GM19463 (cell line): ENCODE results near the gene DLX6.

ENCODE experiments used
- ATAC-seq: cut with Tn5 transposase; IDR thresholded peaks from one replicate; pipeline ENCODE4 v1.9.1; 2021; ENCODE audit warnings: mild to moderate bottlenecking, moderate library complexity; ENCODE audit not compliant: unreplicated experiment

The DLX6 gene

DNA sequence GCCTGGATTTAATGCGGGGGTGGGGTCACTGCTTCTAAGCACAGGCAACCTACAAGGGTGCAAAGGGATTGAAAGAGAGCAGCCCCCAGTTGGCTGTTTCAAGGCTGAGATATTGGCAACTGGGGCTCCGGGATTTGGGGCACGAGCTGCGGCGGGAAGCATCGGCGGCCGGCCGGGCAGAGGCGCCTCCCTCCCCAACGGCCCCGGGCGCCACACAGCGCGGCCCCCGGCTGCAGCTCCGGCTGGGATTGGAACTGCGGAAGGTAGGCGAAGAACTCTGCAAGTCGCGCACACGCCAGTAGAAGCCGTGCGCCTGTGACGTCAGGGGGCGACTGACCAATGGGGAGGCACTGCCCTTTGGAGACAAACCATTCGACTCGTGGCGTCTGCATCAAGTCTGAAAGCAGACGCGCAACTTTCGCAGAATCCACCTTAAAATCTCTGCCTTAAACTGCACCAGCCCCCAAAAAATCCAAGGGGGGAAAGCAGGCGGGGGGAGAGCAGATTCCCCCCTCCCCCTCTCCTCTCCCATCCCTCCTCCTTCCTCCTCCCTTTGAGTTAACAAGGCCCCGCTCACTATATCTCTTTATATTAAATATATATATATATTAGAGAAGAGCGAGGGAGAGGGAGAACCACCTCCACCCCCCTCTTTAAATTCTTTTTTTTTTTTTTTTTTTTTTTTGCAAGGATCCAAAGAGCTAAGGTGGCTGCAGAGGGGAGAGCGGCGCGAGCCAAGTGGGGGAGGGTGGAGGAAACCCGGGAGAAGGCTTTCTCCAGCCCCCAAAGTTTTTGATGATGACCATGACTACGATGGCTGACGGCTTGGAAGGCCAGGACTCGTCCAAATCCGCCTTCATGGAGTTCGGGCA lies at the start of gene DLX6:
DLX6 (plus strand) TSS at position 371 of the 872 bp plus-strand sequence; CDS start at position 796, 425 bp downstream.
- no peak for ATAC-seq

DNA sequence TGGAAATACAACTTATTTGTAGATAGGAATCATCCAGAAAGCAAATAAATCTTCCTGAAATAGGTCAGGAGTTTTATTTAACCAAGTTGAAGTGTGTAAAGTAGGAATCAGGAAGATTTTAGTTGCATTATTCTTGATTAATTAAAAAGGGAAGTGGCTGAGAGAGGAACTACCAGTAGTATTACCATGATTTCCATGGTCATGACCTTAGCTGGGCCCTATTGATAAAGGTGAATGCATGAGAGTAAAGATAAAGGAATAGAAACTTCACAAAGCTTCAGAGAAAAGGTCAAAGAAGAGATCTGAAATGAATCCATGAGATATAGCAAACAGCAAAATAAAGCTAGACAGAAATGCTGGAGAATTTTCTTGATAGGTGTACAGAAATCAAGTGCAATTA lies 46.2 kb upstream of the DLX6 start:
- ATAC-seq: no peak

- ATAC-seq: no peak
Measured at GRCh38 chr7:96962221-96962885, 43.0 kb upstream of the DLX6 start.

DNA sequence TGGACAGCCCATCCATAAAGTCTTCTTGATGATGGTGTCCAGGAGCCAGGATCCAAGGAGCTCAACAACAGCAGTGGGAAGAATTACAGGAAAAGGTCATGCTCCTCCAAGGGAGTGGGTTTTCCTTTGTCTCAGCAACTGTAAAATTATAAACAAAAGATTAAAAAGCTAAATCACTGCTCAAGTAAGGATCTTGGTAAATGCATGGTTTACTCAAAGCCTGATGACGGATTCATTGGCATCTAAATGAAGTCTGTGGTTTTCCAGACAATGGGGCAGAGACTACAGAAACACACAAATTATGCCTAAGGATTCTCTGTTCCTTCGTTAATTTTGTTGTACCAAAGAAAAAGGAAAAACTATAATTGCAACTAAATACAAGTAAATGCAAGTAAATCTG lies 36.4 kb upstream of the DLX6 start:
- no peak for ATAC-seq

DNA sequence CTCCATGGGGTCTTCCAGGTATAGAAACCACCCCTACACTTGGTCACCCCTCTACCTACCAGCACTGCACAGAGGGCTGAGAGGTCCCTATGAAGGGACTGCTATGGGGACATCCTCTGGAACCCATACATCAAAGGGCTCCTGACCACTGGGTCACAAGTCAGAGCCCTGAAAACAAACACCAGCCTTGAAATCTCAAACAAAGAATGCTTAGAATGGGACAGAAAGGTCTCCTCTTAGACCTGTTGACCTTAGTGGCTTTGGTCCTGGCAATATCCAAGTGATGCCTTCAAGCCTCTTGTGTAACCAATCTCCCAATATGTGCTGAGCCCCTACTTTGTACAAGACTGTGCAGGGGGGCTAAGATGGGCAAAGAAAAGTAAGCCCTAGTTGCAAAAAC lies 34.6 kb upstream of the DLX6 start:
- ATAC-seq: no peak

DNA sequence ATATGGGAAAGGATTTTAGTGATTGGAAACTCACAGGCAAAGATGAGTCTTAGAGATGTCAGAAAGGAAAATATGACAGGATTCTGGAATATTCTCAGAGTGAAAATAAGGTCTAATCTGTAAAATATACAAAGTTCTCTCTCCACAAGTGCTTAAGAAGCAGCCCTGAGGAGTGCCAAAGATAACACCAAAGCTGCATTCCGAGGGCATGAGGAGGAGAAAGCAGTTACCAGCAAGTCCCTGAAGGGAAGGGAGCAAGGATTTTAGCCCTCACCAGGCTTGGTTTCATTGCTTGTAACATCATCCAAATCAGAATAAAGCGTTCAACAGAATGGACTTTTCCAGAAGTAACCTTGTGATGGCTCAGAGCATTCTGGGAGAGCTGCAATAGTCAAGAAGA lies 31.4 kb upstream of the DLX6 start:
- ATAC-seq: no peak

DNA sequence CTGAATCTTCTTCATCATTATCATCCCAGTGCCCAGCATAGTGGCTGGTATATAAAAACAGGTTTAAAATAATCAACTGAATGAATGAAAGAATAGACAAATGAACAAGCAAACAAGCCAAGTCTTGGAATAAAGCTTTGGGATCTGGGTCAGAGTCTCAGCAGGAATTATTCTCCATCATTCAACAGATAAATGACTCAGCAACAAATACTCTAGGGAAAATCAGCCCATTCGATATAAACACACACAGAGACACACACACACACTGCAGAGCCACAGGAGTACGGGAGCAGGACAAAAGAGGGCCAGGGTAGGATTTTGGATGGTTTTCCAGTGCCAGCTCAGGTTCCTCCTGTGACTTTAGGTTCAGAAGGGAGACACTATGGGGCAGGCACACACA lies 29.2 kb upstream of the DLX6 start:
- ATAC-seq: no peak

- ATAC-seq: no peak
Measured at GRCh38 chr7:96977445-96977844, 27.9 kb upstream of the DLX6 start.

DNA sequence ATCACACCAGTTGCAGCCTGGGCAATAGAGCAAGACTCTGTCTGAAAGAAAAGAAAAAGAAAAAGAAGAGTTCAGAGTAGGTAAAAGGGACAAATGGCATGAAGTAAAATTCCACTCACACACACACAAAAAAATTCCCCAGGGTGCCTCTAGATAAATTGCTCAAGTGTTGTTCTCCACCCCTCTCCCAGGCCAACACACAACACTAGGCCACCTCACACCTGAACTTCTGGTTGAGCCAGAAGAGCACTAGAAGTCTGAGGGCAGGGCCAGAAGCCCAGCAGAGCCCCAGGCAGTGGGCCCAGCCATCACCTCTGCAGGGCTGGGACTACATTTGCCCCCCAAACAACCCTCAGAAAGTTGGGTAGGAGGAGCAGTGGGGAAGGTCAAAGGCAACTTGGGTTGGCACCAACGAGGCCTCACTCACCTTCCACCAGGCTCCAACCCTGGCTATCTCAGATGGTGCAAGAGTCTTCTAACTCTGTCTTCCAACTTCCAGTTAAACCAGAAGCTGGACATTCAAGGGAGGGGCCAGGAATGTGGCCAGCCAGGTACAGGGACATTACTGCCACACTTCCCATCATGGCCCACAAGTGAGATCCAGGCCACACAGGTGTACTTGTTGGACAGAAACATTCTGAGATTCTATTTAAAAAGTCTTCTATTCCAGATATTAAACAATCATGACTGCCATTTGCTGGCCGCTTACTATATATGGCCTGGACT lies 25.6 kb upstream of the DLX6 start:
- no peak for ATAC-seq

DNA sequence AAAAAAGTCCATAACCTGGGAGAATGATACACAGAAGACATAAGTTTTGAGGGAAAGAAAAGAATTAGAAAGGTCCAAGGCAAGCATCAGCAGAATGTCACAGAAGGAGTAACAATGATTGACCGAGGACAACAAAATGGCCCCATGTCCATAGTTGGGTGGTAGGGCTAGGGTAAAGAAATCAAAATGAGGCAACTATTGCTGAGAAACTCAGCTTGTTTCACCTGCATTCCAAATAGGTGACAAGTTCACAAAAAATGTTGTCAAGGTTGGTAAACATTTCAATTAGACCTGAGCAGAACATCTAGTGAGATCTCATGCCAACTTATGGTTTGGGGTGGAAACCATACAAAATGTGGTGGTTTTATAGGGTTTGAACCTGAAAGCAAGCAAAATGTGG lies 22.8 kb upstream of the DLX6 start:
- no peak for ATAC-seq

DNA sequence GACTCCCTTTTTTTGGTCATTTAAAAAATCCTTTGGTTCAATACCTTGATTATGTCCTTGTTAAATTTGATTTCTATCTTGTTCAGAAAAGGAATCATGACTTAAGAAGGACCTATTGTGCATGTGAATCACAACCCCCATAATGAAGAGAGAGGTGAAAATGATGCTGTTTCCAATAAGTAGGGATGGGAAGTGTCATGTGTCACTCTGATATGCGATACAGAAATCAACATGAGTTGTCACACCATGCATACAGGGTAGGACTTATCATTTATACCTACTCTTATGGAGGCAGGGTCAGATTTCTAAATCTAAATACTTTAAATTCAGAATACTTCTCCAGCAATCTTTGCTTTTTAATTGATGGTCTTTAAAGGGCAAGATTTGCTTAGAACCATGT lies 19.4 kb upstream of the DLX6 start:
- no peak for ATAC-seq

DNA sequence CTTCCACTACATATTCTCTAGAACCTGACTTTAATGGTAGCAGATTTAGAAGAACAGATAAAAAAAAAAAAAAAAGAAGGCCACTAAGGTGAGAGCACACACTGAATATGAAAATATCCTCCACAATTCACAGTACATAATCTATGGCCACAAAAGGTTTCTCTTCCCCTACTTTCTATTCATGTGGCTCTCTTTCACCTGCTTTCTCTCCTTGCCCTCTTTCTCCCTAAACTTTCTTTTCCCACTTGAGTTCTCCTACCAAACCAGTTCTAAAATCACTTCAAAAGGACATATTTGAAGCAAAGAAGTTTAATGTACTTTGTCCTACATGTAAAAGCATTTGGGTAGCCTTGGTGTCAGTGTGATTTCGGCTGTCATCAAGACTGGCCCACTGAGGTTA lies 18.5 kb upstream of the DLX6 start:
- no peak for ATAC-seq

- no peak for ATAC-seq
Measured at GRCh38 chr7:96987719-96988118, 17.6 kb upstream of the DLX6 start.

- ATAC-seq: no peak
Measured at GRCh38 chr7:96989241-96989858, 16.0 kb upstream of the DLX6 start.

DNA sequence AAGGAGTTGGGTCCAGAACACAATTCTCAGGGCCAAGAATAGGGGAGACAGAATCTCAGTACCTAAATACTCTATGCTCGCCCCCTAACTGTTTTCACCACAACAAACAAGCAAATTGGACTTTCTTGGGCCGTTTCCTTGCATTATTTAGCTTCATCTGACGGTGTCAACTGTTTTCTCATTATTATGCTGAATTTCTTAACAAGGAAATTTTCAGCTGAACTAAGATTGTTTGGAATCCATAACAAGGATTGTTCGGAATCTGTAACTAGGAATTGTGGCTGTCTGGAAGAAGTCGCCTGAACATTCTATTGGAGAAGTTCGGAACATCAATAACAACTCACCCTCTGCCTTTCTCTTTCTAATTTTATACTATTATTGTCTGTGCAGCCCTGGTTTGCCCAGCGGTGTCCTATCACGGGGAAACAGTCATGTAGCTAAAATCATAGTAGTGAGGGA lies 15.5 kb upstream of the DLX6 start:
- no peak for ATAC-seq

GRCh38 chr7:96991546-96992191 lies 13.7 kb upstream of the DLX6 start:
- ATAC-seq: no peak

DNA sequence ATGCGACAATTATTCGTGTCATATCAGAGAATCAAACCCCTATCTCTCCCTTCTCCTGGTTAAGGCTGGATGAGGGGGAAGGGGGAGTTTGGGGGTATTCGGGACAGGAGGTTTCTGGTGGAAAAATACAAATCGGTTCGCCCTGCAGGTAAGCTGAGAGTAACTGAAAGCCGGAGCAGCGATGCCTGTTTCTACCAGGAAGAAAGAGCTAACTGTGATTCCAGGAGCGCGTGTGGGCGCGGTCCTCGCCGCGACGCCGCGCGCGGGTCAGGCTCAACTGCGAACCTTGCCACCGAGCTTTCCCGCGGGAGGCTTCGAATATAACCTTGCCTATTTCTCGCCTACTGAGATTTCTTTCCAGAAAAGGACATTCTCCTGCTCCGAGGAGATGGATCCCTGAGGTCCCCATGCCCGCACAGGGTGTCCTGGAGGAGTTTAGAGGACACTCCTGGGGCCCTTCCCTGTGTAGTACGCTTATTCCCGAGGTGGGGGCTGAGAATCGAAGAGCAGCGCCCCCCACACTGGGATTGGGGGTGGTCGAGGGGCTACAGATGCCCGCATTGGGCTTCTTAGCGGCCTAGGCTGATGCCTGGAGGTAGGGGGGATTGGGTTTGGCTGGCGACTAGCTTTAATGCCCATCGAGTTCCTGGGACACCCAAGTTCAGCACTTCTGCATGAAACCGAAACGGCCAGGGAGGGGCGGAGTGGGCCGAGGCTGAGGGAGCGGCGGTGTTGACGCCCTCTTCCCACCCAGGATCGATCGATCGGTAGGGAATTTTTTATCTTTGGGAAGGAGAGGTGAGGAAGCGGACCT lies 13.0 kb upstream of the DLX6 start:
- no peak for ATAC-seq

DNA sequence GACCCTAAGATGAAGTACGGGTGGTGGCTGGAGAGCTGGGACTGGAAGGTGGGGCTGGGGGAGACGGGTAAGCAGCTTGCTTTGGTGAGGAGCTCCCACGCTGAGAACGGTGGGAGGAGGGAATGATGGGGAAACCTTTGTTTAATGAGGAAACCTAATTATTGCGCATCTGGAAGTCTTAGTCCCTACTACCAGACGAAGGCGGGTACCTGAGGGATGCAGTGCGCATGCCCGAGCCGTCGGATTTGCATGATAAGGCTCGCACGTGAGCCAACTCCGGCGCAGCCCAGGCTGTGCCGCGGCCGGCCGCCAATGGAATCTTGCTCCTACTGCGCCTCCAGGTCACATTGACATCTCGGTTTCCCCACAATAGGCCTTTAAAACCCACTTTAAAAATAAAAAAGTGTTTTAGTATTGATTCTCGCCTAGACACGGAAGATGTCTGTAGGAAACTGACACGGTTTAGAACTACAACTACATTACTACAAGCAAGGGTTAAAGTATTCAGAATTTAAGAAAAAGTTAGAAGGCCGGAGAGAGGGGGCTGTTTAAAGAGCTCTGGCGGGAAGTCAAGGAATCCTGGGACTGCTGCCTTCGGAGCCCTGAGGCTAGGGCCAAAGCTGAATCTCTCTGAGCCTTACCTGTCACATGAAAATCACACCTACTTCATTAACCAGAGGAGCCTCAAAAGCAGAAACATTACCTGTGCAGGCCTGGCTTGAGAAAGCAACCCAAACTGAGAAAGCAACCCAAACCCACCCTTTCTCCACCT lies 12.1 kb upstream of the DLX6 start:
- no peak for ATAC-seq

DNA sequence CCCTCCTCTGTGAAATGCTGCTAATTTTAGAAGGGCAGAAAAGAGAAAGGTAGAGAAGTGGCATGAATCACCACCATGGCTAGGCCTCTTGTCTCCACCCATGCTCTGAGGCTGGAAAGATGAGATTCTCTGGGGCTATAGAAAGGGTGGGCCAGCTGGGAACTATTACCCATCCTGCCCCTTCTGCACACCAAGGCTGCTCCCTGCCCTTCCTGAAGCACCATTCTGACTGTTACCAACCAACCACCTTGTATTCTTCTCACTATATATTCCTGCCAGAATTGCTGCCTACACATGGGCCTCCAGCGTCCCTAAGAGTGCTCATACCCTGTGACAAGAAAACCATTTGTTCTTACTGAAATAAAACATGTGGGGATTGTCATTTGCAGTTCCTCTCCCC lies 11.4 kb upstream of the DLX6 start:
- ATAC-seq: no peak
